ENCODE data around the gene FRMD4A.

Gene FRMD4A

GRCh38 chr10:13893926-13894325 is 436.8 kb downstream of the FRMD4A start:
- TF ChIP-seq SPI1 (IDR thresholded peaks at IDR 0.05; ENCODE audit: borderline replicate concordance, low read depth) (no peak), CTCF (IDR thresholded peaks at IDR 0.05; ENCODE audit: insufficient read depth, low read length) (no peak), POLR2AphosphoS5 (IDR thresholded peaks at IDR 0.05; ENCODE audit: low read depth) (no peak), REST (IDR thresholded peaks at IDR 0.05; ENCODE audit: insufficient replicate concordance, low read depth) (no peak), GABPA (IDR thresholded peaks at IDR 0.05; ENCODE audit: low read depth) (no peak)
- H3K27ac ChIP-seq (replicated peaks) = no peak overlapping the region

GRCh38 chr10:13892871-13893270 is 437.9 kb downstream of the FRMD4A start:
- no peak overlapping the region for H3K27ac ChIP-seq (replicated peaks)
- TF ChIP-seq GABPA (IDR thresholded peaks at IDR 0.05; ENCODE audit: low read depth) (no peak), SPI1 (IDR thresholded peaks at IDR 0.05; ENCODE audit: borderline replicate concordance, low read depth) (no peak), CTCF (IDR thresholded peaks at IDR 0.05; ENCODE audit: insufficient read depth, low read length) (no peak), REST (IDR thresholded peaks at IDR 0.05; ENCODE audit: insufficient replicate concordance, low read depth) (no peak), POLR2AphosphoS5 (IDR thresholded peaks at IDR 0.05; ENCODE audit: low read depth) (no peak)

More at GRCh38 chr10:13893926-13894325, 436.8 kb downstream of the FRMD4A start:
- DNase-seq (ENCODE audit: low read depth in 1 of 2, low spot score in 1 of 2) = no peak
- H3K27me3 ChIP-seq (ENCODE audit: insufficient read depth, poor library complexity, severe bottlenecking) = peaks cover under 1% of the 10 kb centered on the region
- H3K4me3 ChIP-seq (replicated peaks; ENCODE audit: insufficient read depth, low read length) = no peak overlapping the region

GRCh38 chr10:13892001-13892491 is 438.7 kb downstream of the FRMD4A start:
- DNase-seq (ENCODE audit: low read depth in 1 of 2, low spot score in 1 of 2) = no peak
- TF ChIP-seq CTCF (IDR thresholded peaks at IDR 0.05; ENCODE audit: insufficient read depth, low read length) (no peak), GABPA (IDR thresholded peaks at IDR 0.05; ENCODE audit: low read depth) (no peak), POLR2AphosphoS5 (IDR thresholded peaks at IDR 0.05; ENCODE audit: low read depth) (no peak), REST (IDR thresholded peaks at IDR 0.05; ENCODE audit: insufficient replicate concordance, low read depth) (no peak), SPI1 (IDR thresholded peaks at IDR 0.05; ENCODE audit: borderline replicate concordance, low read depth) (no peak)
- H3K27ac ChIP-seq (replicated peaks) = no peak overlapping the region
- H3K27me3 ChIP-seq (ENCODE audit: insufficient read depth, poor library complexity, severe bottlenecking) = peaks cover 2% of the 10 kb centered on the region
- no peak overlapping the region for H3K4me3 ChIP-seq (replicated peaks; ENCODE audit: insufficient read depth, low read length)

More at GRCh38 chr10:13892871-13893270, 437.9 kb downstream of the FRMD4A start:
- DNase-seq (ENCODE audit: low read depth in 1 of 2, low spot score in 1 of 2) = no peak
- Histone ChIP-seq H3K27me3 (ENCODE audit: insufficient read depth, poor library complexity, severe bottlenecking) (peaks cover 2% of the 10 kb centered on the region), H3K4me3 (replicated peaks; ENCODE audit: insufficient read depth, low read length) (no peak overlapping the region)

Data from HL-60 (cell line).